CD4-positive, alpha-beta T cell treated with Interferon gamma for 1 hour (primary cell): ENCODE measurements around the gene PTPRCAP.
"Not testable (repeated sequence)": the region's sequence is repeated elsewhere in the genome, so short reads cannot be mapped to it uniquely, and the experiment has no call there.

ENCODE experiments used
- DNase-seq: peaks from one replicate; pipeline ENCODE4 v3.0.0-alpha.2; 2020

The PTPRCAP gene

DNA sequence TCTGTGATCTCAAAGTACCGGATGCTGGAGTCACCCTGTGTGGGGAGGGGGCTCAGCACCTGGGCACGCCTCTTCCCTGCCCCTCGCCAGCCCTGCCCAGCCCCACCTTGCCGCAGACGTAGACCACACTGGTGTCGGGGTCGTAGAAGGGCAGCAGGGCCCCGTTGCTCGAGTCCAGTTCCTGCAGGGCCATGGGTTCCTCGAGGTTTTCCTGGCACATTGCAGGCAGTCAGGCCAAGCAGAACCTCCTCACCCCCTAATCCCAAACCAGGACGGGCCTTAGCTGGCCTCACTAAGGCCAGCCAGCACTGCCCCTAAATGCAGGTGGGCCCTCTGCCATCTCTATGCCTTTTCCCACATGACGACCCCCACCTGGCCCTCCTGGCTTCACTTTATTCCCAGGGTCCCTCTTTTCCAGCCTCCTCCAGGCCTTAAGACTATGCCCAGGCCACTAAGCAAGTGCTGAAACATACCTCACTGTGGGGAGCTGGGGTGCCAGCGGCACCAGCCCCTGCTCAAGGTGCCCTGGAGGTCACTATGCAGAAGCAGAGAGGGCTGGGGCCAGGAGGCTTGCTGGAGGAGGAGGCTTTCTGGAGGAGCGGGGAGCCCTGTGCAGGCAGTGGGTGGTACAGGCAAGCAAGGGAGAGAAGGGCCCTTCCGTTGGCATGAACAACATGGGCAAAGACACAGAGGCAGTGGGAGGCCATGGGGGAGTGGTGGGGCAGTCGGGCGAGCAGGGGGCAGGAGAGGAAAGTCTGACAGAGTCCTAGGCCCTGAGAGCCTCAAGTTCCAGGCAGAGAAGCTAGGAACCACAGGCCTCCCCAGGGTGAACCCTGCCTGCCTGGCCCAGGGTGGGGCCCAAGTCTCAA lies 3.0 kb upstream of the PTPRCAP start:
- DNase-seq = no peak

DNA sequence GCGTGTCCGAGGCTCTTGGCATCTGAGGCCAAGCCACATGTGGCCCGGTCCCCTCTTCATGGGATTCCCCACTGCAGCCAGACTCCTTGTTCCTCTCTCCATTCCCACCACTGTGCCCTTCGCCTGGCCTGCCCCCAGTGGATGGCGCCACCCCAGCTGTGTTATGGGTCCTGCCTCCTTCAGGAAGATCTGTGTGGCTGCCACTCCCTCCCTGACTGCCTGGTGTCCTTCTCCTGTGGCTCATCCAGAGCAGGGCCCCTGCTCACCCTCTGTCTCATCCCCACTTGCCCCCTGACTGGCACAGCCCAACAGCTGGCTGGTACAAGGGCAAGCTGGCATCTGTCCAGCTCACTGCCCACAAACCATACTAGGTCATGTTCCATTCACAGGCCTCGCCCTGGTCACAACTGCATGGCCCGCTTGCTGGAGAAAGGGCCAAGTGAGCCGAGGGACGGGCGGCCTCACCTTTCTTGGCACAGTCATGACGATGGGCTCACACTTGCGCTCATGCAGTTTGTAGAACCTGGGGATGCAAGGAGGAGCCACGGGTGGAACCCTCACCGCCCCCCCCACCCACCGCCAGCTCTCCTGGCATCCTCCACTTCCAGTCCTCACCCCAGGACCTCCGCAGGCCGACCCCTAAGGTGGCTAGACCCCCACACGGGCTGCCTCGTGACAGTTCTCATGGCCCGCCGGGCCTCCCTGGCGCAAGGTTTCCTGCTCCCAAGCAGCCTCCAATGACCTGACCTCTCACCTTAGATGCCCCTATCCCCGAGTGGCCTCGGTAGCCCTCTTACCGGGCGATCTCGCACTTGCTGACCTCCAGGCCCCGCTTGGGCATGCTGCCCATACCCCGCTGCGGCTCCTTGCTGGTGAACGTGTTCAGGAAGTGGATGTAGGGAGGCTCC lies 2.1 kb upstream of the PTPRCAP start:
- DNase-seq = no peak

- DNase-seq = peak; percentile 65
Observed at GRCh38 chr11:67438158-67438902, 848 bp upstream of the PTPRCAP start.

- no peak for DNase-seq
Observed at GRCh38 chr11:67437809-67438157, 301 bp upstream of the PTPRCAP start.

GRCh38 chr11:67436459-67437081 lies 912 bp downstream of the PTPRCAP start:
- peak; percentile 59 for DNase-seq

DNA sequence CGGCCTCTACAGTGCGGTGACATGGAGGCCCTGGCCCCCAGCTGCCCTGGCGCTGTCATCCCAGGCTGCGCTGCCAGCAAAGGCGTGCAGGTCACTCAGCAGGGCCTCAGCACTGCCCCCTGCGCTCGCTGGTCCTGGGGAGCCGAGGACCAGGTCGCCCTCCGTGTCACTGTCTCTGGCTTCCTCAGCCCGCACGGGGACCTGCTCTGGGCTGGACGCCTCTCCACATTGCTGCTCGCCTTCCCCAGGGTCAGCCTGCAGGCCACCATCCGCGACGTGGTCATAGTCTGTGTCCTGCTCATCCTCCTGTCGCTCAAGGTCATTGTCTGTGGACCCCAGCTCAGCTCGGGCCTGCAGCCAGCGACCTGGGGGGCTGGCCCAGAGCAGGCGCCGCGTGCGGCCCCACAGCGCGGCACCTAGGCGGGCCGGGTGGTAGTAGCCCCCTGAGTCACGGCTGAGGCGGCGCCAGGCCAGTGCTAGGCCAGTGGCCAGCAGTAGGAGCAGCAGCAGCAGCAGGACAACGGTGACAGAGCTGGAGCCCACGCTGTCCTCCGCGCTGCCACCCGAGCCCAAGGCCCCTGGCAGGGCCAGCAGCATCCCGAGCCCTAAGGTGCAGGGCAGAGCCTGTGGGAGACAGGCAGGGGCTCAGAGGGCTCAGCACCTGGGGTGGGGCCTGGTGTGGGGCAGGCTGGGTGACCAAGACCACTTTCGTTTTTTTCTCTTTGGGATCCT lies 1.6 kb downstream of the PTPRCAP start:
- no peak for DNase-seq

DNA sequence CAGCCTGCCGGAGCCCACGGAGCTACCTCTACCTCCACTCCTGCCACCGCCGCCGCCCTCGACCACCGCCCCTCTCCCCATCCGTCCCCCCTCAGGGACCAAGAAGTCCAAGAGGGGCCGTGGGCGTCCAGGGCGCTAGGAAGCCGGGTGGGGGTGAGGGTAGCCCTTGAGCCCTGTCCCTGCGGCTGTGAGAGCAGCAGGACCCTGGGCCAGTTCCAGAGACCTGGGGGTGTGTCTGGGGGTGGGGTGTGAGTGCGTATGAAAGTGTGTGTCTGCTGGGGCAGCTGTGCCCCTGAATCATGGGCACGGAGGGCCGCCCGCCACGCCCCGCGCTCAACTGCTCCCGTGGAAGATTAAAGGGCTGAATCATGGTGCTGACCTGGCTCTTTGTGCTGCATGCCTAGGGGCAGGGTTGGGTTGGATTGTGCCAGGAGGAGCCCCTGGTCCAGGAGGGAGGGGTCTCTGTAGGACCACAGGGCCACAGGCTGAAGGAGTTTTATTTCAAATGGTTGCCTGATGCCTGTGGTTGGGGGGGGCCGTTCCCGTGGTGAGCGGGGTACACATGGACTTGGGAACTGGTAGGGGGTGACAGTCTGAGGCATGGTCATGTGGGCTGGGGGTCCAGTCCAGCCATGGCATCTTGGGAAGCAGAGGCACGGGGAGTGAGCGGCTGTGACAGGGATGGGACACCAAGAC lies 2.3 kb downstream of the PTPRCAP start:
- no peak for DNase-seq

DNA sequence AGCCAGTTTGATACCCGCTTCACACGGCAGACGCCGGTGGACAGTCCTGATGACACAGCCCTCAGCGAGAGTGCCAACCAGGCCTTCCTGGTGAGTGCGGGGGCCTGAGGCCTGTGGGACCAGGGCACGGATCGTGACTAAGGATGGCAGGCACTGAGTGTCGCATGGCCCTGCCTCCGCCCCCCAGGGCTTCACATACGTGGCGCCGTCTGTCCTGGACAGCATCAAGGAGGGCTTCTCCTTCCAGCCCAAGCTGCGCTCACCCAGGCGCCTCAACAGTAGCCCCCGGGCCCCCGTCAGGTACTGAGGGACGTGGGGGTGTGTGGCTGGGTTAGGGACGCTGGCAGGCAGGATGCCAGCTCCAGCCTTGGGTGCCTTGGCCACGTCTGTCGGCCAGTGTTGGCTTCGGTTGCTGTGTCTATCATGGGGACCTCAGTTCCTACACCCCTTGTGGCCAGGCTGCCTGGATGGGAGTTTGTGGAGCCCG lies 3.0 kb downstream of the PTPRCAP start:
- no peak for DNase-seq

DNA sequence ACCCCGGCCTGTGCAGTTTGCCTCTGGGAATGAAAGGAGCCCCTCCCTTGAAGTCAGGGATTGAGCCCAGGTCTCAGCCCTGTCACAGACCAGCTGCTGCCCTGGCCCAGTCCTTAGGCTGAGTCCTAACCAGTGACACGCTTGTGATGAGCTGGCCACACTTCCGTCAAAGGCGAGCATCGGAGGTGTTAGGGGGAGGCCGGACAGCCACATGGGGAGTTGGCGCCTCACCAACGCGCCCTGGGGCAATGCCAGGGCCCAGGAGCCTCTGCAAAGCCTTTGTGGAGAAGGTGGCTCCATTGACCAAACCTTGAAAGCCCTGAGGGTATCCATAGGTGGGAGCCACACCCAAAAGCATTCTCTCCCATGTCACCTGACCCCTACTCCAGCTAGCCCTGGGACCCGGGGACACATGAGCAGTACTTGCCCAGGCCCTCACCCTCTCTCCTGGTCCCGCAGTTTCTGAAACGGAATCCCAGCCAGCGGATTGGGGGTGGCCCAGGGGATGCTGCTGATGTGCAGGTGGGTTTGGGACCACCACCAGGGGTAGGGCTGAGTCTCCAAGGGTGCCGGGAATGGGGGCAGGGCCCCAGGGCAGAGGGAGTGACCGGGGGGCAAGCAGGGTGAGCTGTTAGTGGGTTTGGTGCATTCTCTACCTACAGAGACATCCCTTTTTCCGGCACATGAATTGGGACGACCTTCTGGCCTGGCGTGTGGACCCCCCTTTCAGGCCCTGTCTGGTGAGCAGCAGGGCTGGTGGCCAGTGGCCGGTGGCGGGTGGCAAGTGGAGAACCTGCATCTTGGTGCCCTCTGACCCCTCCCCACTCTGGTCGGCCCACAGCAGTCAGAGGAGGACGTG lies 3.7 kb downstream of the PTPRCAP start:
- no peak for DNase-seq

DNA sequence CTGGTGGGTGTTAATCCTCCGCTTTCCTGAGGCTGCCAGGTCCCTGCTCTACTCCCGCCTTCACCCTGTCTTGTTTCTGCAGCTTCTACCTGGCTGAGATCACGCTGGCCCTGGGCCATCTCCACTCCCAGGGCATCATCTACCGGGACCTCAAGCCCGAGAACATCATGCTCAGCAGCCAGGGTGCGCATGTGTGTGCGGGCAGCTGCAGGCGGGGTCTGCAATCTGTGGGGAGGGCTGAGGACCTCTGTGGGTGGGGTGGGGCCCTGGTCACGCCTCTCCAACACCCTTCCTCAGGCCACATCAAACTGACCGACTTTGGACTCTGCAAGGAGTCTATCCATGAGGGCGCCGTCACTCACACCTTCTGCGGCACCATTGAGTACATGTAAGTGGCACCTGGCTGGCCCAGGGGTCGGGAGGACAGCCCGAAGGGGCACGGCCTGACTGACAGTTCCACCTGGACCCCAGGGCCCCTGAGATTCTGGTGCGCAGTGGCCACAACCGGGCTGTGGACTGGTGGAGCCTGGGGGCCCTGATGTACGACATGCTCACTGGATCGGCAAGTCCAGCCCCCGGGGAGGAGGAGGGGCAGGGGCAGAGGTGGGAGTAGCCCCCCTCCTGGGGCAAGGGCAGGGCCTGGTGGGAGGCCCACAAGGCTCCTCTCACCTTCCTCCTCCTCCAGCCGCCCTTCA lies 4.7 kb downstream of the PTPRCAP start:
- DNase-seq = no peak

GRCh38 chr11:67431346-67432249 lies 5.9 kb downstream of the PTPRCAP start:
- no peak for DNase-seq

- DNase-seq = no peak
Observed at GRCh38 chr11:67429722-67430121, 7.8 kb downstream of the PTPRCAP start.

- DNase-seq = no peak
Observed at GRCh38 chr11:67429038-67429668, 8.3 kb downstream of the PTPRCAP start.

- DNase-seq = peak; percentile 96
Observed at GRCh38 chr11:67428052-67429001, 9.2 kb downstream of the PTPRCAP start, which contains the start of gene RPS6KB2. Gene RPS6KB2 (plus strand): TSS chr11:67428494. CDS start chr11:67428546, 52 bp downstream.

DNA sequence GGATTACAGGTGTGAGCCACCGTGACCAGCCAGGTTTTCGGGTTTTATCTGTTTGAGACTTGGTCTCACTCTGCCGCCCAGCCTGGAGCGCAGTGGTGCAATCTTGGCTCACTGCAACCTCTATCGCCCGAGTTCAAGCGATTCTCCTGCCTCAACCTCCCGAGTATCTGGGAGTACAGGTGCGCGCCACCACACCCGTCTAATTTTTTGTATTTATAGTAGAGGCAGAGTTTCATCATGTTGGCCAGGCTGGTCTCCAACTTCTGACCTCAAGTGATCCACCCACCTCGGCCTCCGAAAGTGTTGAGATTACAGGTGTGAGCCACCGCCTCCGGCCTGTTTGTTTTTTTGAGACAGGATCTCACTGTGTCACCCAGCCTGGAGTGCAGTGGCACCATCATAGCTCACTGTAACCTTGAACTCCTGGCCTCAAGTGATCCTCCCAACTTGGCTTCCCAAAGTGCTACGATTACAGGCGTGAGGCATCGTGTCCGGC lies 10.1 kb downstream of the PTPRCAP start:
- DNase-seq = not testable (repeated sequence)

GRCh38 chr11:67423891-67424613 lies 13.4 kb downstream of the PTPRCAP start:
- no peak for DNase-seq
